Cardiac septum (tissue), 1 donor: Measurements from ENCODE around the gene AQP5. TPM values are rescaled to one million over a fixed set of nuclear protein-coding genes. Genes with fewer than 3 reads are reported as not detected.

Experiments
- DNase-seq: peaks from one replicate; pipeline ENCODE4 v3.0.0-alpha.2; 2020; ENCODE audit warnings: low spot score
- intact Hi-C: fragments of 100-400 bp; cut with DNase I; formaldehyde crosslinking; loops from one replicate; pipeline ENCODE4 v1.14.0; 2022
- total RNA-seq: library from RNA; stranded (reverse); fragmentation: NEBNext Ultra II Directional; extraction: Animal tissue kit (Norgen Biotek cat#: 25700); gene quantifications from one replicate; pipeline ENCODE4 v1.2.1, GENCODE V29; 2021
- donor health status: DM: no; HTN: no; CAD: no.

Gene AQP5
- total RNA-seq, 1 donor from 2014 or later, result not detected

DNA sequence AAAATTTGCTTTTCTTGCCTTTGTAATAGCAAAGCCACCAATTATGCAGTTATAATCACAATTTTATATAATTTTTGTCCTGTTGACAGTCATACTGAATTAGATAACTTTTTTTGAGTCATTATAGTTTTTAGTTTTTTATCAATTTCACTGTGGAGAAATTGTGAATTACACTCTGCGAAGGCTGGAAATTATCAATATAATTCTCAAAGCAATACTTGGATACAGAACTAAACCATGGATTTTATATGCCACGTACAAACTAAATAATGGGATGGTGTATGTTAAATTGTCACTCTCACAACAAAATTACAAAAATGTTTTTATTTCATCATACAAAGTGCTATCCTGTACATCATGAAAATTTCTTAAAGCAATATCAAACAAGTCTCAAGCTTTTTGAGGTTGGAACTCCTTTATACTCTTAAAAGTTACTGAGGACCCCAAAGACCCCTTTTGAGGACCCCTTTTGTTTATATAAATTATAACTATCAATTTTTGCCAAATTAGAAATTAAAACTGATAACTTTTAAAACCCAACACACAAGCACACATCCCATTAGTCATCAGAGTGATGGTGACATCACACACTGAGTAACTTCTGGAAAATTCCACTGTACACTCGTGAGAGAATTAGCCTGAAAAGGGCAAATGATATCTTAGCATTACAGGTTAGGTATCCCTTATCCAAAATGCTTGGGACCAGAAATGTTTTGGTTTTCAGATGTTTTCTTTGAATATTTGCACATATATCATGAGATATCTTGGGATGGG is 31.0 kb upstream of the AQP5 start:
- intact Hi-C loops, result no loop called here
- no peak for DNase-seq

- intact Hi-C loops, result no loop called here
- no peak for DNase-seq
These were observed 29.6 kb upstream of the AQP5 start for GRCh38 chr12:49932023-49932422.

- no peak for DNase-seq
- intact Hi-C loops, result no loop called here
These were observed 29.0 kb upstream of the AQP5 start for GRCh38 chr12:49932533-49933130.

- no peak for DNase-seq
- intact Hi-C loops, result no loop called here
These were observed 27.9 kb upstream of the AQP5 start for GRCh38 chr12:49933796-49934195.

DNA sequence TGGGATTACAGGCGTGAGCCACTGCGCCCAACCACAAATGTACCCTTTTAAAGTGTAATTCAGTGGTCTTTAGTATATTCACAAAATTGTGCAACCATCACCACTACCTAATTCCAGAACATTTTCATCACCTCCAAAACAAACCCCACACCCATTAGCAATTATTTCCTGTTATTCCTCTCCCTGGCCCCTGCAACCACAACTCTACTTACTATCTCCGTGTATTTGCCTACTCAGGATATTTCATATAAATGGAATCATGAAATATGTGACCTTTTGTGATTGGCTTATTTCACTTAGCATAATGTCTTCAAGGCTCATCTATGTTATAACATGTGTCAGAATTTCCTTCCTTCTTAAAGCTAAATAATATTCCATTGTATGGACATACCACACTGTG is 27.2 kb upstream of the AQP5 start:
- DNase-seq, result no peak
- intact Hi-C loops, result no loop called here

DNA sequence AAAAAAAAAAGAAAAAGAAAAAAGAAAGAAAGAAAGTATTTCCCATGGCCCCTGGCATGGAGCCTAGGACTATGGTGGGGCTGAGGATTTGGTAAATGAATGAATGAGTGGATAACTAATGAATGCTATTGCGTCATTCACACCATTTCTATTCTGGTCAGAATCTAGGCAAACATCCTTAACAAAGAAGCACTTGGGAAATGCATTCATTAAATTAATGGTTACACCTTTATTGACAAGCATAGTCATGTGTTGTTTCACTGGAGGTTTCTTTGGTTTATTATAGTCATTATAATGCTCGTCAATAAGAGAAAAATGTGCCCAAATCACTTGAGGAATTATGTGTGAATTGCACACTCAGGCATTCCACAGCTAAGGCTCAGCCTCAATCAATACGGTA is 24.7 kb upstream of the AQP5 start:
- intact Hi-C loops, result no loop called here
- no peak for DNase-seq

- intact Hi-C loops, result no loop called here
- no peak for DNase-seq
These were observed 23.9 kb upstream of the AQP5 start for GRCh38 chr12:49937639-49938300.

DNA sequence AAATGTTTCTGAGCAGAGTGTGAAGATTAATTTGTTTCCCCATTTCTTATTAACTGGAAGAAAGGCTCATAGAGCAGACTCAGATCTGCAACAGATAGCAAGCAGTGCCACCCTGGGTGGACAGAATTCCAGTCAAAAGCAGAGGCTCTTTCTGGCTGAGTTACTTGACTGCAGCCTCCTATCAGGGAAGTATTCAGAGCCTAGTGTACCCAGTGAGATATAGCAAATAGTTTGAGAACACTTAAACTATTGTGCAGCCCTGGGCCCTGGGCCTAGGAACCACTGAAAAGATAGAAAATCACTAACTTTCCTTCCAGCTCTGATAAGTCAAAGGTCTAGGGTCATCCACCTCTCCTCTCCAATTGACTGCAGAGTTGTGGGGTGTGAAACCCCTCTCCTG is 22.4 kb upstream of the AQP5 start:
- no peak for DNase-seq
- intact Hi-C loops, result no loop called here

DNA sequence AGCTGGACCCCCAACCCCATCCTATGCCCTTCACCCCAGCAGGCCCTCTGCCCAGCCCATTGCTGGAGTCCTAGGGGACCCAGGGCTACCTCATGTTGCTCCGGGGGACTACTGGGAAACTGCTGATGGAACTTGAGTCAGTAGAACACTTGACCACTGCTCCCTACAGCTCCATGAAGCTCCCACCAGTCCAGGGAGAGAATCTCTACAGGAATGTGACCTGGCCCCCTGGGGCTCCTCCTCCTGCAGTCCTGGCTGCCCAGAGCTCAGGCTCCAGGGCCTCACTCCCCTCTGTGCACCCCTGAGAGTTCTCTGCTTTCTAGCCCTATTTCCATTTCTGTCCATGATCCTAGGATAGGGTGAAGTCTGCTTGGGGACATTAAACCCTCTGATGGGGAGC is 22.0 kb upstream of the AQP5 start:
- intact Hi-C loops, result no loop called here
- no peak for DNase-seq

GRCh38 chr12:49941556-49942511 is 19.8 kb upstream of the AQP5 start:
- intact Hi-C loops, result no loop called here

GRCh38 chr12:49942512-49942893 is 19.2 kb upstream of the AQP5 start:
- intact Hi-C loops, result no loop called here

More at GRCh38 chr12:49941556-49942511, 19.8 kb upstream of the AQP5 start:
- no peak for DNase-seq

GRCh38 chr12:49942921-49943624 is 18.6 kb upstream of the AQP5 start:
- no peak for DNase-seq
- intact Hi-C loops, result no loop called here

More at GRCh38 chr12:49942512-49942893, 19.2 kb upstream of the AQP5 start:
- DNase-seq, result no peak

- intact Hi-C loops, result no loop called here
- DNase-seq, result no peak
These were observed 18.1 kb upstream of the AQP5 start for GRCh38 chr12:49943625-49943960.

DNA sequence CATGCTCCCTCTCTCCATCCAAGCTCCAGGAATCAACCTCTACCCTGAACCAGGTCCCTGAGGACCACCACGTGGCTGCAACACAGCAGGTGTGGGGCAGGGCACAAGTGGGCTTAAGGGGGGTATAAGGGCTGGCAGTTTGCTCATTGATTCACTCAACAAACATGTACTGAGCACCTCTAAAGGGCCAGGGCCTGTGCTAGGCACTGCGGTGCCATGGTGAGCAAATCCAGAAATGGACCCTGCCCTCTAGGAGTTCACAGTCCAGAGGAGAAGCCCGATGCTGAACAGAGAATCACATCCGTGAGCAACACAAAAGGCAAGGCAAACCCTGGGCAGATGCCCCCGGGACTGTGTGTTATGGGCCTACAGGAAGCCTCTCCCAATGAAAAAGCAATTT is 17.6 kb upstream of the AQP5 start:
- DNase-seq, result no peak
- intact Hi-C loops, result no loop called here

GRCh38 chr12:49944718-49945117 is 17.0 kb upstream of the AQP5 start:
- intact Hi-C loops, result loop anchor here (5.0 kb wide), 1 partner anchor 77 kb away; no protein-coding TSS in a partner anchor
- DNase-seq, result peak; percentile 66

DNA sequence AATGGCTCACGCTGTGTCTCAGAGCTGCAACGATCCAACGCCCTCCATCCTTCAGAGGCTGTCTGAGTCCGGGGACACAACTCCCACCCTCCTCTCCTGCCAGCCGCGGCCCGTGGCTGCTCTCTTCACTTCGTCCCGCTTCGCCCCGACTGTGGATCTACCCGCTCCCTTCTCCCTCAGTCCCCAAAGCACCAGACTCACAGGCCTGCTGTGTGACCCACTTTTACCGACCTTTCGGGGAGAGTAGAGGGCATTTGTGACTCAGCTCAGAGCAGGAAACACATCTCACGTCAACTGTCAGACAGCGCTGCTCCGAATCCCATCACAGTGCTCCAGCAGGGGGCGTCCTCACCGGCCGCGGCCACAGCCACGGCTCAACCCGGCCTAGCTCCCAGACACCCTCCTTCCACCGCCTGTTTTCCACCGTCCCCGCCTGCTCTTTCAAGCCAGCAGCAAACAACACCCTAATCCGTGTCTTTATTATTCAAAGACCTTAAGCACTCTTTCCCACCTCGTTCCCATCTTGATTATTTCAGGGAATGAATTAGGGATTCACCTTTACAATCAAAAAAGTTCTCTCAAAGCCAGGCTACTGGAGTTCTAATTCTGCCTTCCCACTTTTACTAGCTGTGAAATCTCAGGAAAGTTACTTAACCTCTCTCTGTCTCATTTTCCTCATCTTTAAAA is 16.1 kb upstream of the AQP5 start:
- peak; percentile 91 for DNase-seq
- intact Hi-C loops, result loop anchor here (5.0 kb wide), 1 partner anchor 78 kb away; no protein-coding TSS in a partner anchor

DNA sequence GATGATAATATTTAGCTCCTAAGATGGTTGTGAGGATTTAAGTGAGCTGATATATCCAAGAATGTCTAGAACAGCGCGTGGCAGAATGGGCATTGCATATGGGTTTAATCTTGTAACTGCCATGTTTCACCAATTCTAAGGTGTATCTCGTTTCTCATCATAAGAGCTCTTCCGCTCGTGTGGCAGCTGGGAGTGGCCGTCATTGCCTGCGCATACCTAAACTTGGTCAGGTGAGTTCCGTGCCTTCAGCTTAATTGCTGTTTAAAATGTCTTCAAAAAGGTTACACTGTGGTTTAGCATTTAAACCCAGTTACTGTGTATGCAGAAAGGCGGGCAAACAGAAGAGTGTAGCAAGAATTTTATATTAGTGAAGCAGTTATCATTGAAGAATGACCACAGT is 15.6 kb upstream of the AQP5 start:
- intact Hi-C loops, result loop anchor here (5.0 kb wide), 1 partner anchor 79 kb away; no protein-coding TSS in a partner anchor
- DNase-seq, result no peak

DNA sequence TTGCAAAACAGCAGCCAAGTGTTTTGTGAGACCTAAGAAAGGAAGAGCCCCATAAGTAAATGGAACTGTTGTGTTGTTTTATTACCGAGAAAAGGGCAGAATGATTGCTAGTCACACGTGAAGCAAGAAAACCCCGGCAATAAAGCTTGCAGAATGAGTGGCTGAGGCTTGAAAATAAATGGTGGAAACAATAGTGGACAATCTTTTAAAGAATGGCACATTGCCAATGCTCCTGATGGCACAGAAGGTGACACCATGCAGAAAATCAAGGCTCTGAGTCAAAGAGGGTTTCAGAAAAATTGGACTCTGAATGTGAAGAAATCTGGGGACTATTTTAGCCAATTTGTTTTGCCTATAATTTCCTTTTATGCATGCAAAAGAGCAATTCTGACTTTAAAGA is 15.2 kb upstream of the AQP5 start:
- intact Hi-C loops, result loop anchor here (5.0 kb wide), 1 partner anchor 79 kb away; no protein-coding TSS in a partner anchor
- no peak for DNase-seq
